IPS-11a (cell line): ENCODE data around the gene PTPRG.

ENCODE experiments used
- H3K4me3 ChIP-seq: one replicate; pipeline ENCODE4 v1.5.1; 2013; ENCODE audit warnings: low read depth, low read length, control low read depth

Gene PTPRG

DNA sequence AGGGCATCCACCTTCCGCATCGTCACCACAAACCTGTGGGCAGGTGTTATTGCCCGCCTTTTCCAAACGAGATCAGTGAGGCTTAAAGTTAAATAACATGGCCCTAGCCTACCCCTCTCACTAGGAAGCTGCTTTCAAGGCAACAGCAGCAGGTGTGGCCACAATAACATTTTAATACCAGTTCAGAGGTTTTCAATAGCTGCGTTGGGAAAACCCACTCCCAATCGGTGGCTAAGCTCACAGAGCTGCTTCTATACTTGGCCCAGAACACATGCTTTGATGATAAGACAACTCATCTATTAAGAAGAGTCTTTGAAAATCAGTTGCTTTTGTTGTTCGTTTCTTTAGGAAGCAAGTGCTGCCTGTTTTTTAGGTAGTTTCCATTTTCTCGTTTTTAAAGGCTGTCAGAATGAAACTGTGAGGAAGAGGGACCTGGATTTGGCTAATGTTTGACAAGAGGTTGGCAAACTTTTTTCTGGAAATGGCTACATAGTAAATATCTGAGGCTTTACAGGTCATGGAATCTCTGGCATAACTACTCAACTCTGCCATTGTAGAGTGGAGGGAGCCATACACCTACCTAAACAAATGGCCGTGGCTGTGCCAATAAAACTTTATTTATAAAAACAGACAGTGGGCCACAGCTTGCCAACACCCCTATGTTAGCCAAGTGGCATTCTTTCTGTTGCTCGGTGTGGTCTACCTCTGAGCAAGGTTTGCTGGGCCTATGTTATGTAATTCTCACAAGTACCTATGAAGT lies 632.4 kb downstream of the PTPRG start:
- no peak overlapping the region for H3K4me3 ChIP-seq

DNA sequence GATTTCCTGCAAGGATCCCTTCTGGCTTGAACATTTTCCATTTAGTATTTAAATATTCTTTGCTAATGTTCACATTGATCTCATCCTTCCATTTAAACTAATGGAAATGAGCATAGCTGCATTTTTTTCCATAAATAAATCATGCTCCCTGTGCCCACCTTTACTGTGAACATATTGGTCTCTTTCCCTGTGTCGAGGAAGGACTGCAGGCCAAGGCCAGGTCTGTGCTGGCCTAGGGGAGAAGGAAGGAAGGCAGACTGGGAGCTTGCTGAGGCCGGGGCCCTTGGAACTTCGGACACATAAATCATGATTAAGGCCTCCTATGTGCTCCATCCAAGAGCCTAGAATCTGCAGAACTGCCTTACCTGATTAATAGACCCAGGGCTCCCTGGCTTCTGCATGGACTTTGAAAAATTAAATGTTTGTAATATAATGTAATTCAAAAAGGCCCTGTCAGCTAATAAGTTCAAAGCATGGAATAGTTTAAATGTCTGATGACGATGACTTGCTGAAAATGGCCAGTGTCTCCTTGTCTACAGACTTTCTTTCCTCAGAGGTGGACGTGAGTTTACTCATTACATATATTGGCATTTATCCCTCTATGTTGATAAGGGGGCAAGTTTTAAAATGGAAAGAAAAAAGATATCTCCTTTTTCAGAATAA lies 636.1 kb downstream of the PTPRG start:
- no peak overlapping the region for H3K4me3 ChIP-seq

DNA sequence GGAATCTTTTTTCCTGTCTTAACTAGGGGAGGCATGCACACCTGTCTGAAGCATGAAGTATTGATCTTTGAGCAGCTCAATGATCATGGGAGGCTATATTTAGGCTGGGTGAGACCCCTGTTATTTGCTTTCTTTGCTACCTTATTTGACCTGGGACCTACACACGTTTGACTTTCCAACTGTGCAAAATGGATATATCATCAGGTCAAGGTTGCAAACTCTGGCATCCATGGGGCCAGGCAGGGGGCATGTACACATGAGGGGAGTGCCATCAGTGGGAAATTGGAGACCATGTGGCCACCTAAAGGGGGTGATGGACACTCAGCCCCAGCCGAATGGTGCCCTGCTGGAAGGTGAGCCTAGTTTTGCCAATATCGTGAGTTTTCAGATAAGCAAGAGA lies 637.8 kb downstream of the PTPRG start:
- H3K4me3 ChIP-seq, result no peak overlapping the region

DNA sequence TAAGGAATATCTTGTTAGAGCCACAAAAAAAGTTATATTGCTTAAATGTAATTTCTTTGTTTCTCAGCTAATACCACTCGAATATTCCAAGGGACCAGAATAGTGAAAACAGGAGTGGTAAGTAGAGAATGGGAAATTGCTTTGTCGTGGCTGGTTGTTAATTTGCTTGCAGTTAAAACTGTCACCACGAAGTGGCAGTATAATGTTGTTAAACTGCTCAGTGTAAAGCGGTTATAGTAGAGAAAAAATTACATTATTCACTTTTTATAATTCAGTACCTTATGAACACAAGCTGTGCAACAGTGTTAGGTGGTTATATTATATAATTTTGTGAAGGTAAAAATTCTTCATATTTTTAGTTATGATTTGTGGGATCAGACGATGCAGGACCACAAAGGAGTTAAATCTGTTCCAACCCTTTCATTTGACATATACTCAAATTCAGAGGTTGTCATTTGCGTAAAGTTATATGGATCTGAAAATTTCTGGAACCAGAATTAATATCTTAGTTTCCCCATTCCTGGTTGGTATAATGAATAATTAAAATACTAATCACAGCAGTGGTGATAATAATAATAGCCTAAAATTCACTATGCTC lies 640.2 kb downstream of the PTPRG start:
- H3K4me3 ChIP-seq, result no peak overlapping the region

DNA sequence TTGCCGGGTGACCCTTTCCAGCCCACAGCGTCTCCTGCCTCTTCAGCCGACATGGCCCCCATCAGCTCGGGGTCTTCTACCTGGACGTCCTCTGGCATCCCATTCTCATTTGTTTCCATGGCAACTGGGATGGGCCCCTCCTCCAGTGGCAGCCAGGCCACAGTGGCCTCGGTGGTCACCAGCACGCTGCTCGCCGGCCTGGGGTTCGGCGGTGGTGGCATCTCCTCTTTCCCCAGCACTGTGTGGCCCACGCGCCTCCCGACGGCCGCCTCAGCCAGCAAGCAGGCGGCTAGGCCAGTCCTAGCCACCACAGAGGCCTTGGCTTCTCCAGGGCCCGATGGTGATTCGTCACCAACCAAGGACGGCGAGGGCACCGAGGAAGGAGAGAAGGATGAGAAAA lies 641.8 kb downstream of the PTPRG start:
- no peak overlapping the region for H3K4me3 ChIP-seq

DNA sequence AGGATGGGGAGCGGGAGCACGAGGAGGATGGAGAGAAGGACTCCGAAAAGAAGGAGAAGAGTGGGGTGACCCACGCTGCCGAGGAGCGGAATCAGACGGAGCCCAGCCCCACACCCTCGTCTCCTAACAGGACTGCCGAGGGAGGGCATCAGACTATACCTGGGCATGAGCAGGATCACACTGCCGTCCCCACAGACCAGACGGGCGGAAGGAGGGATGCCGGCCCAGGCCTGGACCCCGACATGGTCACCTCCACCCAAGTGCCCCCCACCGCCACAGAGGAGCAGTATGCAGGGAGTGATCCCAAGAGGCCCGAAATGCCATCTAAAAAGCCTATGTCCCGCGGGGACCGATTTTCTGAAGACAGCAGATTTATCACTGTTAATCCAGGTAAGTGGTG lies 642.2 kb downstream of the PTPRG start:
- no peak overlapping the region for H3K4me3 ChIP-seq

DNA sequence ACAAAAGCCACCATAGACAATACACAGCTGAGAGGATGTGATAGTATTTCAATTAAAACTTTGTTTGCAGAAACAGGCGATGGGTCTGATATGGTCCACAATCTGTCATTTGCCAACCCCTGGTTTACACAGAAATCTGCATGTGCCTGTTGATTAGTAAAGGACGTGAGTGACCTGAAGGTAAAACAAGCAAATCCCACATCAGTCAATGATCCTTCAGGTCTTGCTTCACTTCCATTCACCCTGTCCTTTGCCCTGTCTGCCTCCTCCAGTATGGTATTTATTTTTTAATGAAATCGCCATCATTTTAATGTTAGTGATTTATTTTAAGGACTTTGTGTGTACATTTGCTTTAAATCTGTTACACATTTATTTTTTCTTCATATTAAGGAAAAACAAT lies 645.8 kb downstream of the PTPRG start:
- no peak overlapping the region for H3K4me3 ChIP-seq

DNA sequence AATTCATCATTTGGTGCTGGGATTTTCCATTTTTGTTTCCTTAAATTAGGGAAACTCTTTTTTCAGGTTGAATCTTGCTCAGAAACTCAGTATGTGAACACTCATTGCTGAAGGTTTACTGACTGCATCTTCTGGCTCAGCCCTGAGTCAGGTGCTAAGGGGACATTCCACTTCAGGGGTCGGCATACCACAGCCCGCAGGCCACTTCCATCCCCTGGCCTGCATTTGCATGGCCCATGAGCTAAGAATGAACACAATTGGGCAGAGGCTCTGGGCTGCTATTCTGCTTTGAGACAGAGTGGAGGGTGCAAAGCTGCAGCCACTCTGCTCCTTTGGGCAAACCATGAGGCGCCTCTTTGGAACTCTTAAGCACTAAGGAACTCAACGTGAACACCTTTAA lies 647.0 kb downstream of the PTPRG start:
- no peak overlapping the region for H3K4me3 ChIP-seq

DNA sequence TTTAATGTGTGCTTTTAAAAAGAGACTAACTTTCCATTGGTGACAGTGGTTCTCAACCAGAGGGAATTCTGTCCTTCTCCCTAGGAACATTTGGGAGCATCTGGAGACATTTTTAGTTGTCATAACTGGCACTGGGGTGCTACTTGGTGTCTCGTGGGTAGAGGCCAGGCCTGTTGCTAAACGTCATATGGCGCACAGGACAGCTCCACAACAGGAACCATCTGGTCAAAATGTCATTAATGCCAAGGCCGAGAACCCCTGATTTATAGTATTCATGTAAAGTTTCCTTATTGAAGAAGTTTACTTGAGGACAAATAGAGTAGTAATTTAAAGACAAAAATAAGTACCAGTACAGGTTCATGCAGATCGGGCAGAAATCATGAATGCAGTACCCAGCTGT lies 647.7 kb downstream of the PTPRG start:
- H3K4me3 ChIP-seq, result no peak overlapping the region

DNA sequence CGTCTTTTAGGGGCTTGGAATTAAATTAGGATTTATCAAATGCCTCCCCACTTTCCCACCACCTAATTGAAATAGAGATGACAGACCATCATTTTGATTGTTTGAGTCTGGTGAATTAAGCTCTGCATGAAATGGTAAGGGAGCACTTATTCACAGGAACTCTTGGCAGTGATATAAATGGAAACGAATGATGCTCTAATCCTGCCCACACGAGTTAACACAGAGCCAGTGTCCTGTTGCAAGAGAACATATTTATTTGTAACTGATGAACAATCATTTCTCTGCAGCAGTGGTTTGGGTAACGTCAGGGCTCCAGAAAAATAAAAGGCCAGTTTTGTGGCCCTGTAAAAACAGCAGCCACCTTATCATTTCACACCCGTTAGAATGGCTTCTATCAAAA lies 648.6 kb downstream of the PTPRG start:
- no peak overlapping the region for H3K4me3 ChIP-seq

DNA sequence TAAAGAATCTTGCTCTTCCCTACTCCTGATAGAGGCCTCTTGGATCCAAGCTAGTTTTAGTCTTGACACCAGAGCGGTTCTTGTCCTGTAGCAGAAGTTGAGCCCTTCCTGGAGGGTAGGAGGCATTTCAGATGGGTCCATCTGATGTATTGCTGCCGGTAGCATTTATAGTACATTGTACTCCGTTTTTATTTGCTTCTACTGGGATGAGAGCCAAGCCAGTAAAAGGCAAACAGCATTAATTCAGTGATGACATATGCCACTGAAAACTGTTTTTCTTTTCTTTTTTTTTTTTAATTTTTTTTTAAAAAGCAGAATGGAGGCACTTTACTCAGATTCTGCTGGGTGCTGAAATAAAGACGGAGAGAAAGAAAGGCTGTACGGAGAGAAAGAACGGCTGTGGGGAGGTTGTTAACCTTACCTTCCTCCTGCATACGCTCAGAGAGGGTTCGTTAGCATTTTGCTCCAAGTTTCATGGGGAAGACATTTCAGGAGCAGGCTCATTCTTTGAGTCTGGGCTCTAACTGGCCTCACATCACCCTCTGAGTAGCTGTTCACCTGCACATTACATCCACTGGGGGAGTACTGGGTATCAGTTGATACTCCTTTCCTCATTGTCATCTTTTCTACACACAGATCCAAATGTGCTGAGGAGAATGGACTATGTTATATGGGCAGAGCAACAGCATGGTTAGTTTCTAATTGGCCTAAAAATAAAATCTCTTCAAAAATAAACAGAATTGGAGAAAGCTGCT lies 650.5 kb downstream of the PTPRG start:
- no peak overlapping the region for H3K4me3 ChIP-seq

DNA sequence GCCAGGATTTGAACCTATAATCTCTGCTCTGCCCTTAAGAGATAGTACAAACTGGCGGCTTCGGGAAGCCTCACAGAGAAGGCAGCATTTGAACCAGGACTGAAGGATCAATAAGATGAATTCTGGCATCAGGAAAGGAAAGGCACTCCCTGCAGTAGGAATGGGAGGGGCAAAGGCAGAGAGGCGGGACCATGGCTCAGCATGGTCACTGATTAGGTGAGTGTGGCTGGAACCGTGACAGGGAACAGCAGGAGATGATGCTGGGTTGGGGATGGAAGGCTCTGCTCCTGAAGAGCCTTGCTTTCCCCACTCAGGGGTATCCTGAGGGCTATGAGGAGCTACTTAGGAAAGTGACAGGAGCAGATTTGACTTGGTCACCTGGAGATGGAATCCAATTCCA lies 653.5 kb downstream of the PTPRG start:
- H3K4me3 ChIP-seq, result no peak overlapping the region

DNA sequence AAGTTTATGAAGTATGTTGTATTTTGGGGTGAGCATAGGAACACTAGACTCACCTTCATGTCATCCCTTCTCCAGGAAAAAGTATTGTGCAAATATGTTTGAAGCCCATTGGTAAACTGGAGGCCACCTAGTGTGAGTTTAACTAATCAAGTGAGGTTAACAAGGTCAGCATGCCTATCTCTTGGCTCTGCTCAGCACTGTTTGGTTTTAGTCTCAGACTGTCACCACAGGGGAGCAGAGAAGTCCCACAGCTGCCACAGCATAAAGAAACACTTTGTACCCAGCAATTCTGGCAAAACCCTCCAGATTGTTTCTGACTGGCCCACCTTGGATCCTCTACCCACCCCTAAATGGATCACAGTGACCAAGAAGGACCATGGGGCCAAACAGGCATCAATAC lies 659.2 kb downstream of the PTPRG start:
- no peak overlapping the region for H3K4me3 ChIP-seq

DNA sequence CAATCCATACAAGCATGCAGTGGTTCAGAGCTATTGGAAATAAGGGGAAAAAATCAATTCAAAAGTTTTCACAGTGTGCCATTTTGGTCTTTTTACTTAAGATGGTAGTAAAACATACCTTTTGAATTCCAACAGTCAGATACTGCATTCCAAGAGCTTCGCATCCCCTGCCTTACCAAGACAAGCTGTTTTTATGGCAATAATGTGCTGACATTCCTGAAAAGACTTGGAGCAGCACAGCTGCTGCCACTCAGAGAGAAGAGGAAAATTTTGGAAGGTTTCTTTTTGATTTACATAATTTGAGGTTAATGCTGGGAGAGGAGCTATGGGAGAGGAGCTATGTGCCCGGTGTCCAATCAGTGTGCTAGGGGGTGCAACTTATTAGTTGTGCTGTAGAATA lies 663.7 kb downstream of the PTPRG start:
- H3K4me3 ChIP-seq, result no peak overlapping the region

DNA sequence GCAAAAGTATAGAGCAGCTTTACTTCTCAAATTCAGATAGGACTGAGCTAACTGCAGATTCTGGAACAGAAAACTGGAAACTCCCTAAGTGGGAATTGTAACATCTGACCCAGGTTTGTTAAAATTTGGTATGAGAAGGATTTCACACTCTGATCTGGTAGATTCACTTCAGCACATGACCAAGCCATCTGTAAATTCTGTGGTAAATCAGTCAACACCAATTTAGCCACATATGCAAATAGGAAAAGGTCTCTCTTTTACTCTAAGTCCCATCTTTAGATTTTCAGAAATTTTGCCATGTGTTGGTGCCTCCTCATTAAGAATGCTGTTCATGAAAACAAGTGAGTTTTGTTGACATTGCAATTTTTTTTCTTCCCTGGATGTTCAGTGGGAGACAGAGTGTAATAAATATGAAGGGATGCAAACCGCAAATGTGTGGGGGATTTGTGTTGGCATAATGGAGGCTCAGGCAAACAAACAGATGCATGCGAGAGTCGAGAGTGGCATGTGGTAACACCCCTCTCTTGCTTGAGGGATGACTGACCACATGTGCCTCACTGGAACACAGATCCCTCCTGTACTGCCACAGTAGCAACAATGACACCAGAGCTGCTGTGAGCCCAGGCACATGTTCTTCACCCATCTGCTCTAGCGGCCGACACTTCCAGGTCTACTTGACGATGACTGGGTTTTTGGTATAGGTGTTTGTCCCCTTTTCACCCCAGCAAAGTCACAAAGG lies 665.4 kb downstream of the PTPRG start:
- no peak overlapping the region for H3K4me3 ChIP-seq

DNA sequence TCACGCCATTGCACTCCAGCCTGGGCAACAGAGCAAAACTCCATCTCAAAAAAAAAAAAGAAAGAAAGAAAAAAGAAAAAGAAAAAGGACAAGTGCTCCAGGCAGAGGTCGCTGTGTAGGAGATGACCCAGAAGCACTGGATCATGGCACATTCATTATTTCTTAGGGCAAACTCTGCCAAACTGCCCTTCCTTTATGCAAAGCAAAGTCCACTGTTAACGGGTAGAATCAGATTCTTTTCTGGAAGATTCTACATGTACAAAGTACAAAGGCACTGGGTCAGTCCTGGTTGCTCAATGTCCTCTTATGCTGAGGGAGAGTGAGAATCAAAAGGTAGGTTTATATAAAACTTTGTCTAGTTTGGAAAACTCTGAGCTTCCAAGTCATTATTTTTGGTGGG lies 667.1 kb downstream of the PTPRG start:
- H3K4me3 ChIP-seq, result no peak overlapping the region

DNA sequence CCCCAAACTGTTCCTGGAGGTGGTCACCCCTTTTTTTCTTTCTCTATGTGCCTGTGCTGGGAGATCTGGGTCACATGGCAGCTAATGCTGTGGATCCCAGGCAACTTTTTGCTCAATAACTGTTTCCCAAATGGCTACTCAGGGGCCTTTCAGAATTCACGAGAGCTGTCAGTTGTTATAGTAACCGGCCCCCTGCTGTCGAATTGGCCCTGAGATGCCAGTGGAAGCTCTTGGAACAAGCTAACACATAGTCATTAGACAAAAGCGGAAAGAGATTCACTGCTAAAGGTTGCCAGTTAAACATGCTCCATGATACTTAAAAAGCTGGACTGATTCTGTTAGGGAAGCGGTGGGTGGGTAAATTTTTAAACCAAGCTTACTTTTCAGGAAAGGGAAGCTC lies 667.8 kb downstream of the PTPRG start:
- no peak overlapping the region for H3K4me3 ChIP-seq

DNA sequence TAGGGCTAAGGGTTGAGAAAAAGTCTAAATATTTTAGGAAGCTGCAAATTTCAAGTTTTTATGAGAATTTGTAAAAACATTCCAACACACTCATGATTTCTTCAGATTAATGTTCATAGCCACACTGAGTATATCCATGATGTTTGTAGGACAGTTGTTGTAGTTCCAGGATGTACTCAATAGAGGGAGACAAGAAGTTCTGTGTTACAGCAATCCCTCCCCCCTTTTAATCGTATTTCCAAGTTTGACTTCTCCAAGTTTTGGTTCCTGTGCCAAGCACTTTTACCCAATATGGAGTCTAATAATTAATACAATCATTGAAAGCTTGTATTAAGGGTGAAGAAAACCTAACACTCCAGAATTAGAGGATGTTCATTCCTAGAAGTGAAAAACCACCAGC lies 668.5 kb downstream of the PTPRG start:
- no peak overlapping the region for H3K4me3 ChIP-seq

DNA sequence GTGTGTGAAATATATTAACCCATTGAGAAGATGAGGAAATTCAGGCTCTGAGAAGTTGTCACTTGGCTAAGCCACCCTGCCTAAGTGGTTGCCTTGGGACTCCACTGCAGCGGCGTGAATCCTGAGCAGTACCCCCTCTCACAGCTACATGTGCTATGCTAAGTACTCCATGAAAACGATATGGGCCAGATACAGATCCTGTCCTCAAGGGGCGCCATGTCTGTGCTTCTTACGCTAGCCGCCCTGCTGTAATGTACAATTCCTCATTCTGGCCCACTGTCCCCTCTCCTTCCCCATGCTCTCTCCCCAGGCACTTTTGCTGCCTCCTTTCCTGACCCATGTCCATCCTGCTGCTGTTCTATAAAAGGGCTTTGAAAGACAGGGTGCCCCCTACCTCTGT lies 671.7 kb downstream of the PTPRG start:
- no peak overlapping the region for H3K4me3 ChIP-seq

DNA sequence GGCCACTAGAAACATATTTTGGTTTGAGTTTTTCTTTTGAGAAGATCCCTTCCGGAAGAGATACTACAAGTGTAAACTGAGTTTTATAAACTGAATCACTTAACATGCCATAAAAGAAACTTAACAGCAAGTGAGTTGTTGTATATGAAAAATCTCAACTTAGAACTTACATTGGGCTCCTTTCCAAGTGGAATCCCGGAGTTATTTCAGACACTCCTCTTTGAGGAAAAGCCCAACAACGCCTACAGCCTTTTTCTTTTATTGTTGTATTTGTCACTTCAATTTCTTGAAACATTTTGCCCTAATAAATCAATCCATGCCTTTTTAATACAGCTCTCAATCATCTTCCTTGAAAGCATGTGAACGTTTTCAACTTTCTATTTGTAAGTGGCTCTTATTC lies 674.6 kb downstream of the PTPRG start:
- no peak overlapping the region for H3K4me3 ChIP-seq
